GM18858 (cell line): ENCODE measurements around the gene TCAIM.
"Not testable (repeated sequence)": the region's sequence is repeated elsewhere in the genome, so short reads cannot be mapped to it uniquely, and the experiment has no call there.

ENCODE experiments used
- ATAC-seq: cut with Tn5 transposase; IDR thresholded peaks from one replicate; pipeline ENCODE4 v1.9.1; 2021; ENCODE audit not compliant: unreplicated experiment

Gene TCAIM

DNA sequence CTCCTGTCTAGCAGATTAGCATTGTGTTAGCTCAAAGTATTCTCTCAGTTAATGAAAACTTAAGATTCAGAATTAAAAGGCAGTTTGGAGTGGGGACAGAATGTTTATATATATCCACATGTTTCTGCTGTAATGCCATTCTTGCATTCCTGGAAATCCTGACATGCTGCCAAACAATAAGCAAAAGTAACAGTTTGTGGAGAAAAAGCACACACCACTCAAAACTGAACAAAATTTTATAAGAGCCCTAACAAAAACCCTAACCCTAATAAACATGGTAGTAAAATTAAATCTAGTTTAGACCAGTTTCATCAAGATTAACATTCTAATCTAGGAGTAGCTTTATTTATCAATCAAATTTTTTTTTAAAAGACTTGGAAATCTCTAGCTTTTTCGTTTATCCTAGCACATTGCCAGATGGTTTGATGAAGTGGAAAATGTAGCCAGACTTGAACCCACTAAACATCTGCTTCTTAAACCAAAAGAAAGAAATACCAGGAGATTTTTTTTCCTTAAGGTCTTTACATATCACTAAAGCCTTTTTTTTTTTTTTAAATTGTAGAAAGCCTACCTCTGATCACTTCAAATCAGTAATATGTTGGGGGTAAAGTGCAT lies 3.7 kb downstream of the TCAIM start:
- no peak for ATAC-seq

DNA sequence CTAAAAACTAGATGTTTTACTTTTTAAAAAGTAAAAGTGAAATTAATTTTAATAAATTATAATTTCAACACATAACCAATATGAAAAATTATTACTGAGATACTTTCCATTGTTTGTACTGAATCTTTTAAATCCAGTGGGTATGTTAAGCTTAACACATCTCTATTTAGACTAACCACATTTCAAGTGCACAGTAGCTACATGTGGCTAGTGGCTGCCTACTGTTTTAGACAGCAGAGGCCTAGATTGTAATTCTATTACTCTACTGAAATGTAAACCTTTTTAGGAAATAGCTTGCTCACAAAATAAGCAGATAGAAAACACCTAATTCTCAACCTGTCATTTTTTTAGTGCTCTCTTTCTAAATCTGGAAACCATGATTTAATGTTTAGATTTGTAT lies 4.9 kb downstream of the TCAIM start:
- no peak for ATAC-seq

DNA sequence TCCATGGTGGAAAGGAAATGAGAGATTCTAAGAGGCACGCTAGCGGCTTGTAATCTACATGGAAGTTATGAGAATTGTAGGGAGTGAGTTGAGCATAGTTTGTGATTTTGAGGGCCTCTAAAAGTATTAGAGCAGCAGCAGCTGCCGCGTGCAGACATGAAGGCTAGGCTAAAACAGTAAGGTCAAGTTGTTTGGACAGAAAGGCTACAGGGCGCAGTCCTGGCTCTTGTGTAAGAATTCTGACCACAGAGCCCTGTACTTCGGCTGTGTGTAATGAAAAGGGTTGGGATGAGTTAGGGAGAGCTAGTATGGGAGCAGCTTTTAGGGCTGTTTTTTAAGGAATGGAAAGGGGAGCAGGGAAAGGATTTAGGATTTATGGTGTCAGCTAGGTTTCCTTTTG lies 8.0 kb downstream of the TCAIM start:
- ATAC-seq = not testable (repeated sequence)

DNA sequence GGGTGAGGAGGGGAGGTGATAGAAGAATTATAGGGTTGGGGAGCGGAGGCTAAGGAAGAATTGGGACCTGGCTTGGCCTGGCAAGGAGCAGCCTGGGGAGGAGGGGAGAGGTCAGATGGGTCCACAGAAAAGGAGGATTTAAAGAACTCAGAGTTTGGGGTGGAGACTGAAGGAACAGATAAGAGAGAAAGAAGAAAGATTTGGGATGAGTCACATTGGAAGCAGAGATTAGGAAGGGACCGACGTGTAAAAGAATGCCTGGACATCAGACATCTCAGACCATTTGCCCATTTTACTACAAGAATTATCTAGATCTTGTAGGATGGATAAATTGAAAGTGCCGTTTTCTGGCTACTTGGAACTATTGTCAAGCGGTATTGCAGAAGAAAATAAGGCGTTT lies 10.4 kb downstream of the TCAIM start:
- no peak for ATAC-seq

DNA sequence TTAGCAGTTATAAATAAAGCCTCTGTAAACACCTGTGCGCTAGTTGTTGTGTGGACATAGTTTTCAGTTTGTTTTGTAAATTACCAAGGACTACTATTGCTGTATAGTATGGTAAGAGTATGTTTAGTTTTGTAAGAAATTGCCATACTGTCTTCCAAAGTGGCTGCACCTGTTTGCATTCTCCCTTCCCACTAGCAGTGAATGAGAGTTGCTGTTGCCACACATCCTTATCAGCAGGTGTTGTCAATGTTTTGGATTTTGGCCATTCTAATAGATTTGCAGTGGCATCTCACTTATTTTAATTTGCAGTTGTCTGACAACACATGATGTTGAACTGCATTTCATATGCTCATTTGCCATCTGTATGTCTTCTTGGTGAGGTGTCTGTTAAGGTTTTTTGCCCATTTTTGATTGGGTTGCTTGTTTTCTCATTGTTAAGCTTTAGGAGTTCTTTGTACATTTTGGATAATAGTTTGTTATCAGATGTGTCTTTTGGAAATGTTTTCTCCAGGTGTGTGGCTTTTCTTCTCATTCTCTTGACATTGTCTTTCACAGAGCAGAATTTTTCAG lies 14.9 kb downstream of the TCAIM start:
- no peak for ATAC-seq

DNA sequence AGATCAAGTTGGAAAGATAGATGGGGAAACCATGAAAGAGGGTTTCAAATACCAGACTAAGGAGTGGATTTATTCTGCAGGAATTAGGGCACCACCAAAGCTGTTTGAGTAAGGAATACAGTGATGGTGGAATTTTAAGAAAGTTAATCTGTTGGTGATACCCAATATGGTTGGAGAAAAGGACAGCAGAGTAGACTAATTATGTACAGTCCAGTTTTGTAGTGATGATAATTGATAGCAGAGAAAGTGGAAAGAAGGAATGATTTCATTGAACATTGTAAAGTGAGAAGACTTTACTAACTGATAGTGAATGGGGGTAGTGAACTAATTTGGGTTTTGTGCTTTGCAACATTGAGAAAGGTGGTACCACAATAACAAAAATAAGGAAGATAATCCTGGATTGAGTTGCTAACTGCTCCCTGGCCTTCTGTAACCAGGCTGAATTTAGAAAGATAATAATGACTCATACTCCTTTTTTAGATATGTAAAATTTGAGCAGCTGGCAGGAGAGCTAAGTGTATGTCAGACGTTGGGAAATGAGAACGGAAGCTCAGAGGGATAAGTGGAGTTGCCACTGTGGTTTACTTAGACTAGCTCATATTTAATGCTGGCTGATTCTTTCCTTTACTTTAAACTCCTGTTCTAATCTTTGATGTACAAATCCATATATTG lies 16.9 kb downstream of the TCAIM start:
- ATAC-seq = no peak

DNA sequence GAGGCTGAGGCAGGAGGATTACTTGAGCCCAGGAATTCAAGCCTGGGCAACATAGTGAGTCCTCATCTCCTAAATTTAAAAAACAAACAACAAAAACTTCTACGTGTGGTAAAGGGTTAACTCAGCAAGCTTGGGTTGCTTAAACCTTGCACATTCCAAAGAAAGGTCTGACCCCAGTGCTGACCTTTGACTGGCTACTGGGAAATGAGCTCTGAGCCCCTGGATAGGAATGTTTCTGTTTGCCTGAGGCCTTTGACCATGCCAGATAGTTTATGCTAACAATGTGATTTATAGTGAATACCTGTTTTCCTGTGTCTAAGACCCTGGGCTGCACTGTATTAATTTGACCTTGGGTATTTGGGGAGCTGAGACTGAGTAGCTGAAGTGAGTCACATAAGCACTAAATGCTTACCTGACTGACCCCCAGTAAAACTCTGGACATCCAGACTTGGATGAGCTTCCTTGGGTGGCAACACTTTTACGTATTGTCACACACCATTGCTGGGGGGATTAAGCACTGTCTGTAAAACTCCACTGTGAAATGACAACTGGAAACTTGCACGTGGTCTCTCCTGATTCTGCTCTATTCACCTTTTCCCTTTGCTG lies 20.7 kb downstream of the TCAIM start:
- no peak for ATAC-seq

GRCh38 chr3:44363591-44363990 lies 25.0 kb downstream of the TCAIM start:
- ATAC-seq = no peak

GRCh38 chr3:44365952-44366351 lies 27.4 kb downstream of the TCAIM start:
- ATAC-seq = no peak

DNA sequence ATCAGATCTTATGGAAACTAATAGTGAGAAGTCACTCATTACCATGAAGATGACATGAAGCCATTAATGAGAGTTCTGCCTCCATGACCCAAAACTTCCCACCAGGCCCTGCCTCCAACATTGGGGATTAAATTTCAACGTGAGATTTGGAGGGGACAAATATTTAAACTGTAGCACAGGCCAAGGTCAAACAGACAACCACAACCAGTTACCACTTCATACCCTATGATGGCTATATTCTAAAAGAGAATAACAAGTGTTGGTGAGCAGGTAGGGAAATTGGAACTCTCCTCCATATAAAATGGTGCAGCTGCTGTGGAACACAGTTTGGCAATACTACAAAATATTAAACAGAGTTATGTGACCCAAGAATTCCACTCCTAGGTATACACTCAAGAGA lies 36.9 kb downstream of the TCAIM start:
- ATAC-seq = no peak

DNA sequence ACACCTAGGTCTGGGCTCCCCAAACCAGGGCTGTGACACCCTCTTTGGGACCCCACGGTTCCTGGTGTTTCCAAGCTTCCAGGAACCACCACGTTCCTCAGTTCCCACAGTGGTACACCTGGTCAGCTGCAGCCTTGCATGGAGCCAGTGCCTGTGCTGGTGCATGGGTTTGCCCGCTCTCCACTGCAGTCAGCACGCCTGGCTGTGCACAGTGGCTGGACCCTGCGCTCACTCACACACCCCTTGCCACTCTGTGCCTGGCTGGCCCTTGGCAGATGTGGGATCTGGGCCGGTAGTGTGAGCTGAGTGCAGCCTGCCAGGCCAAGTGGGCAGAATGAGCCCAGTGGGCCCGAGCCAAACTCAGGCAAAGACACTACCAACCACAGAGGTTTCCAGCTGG lies 48.8 kb downstream of the TCAIM start:
- ATAC-seq = no peak

DNA sequence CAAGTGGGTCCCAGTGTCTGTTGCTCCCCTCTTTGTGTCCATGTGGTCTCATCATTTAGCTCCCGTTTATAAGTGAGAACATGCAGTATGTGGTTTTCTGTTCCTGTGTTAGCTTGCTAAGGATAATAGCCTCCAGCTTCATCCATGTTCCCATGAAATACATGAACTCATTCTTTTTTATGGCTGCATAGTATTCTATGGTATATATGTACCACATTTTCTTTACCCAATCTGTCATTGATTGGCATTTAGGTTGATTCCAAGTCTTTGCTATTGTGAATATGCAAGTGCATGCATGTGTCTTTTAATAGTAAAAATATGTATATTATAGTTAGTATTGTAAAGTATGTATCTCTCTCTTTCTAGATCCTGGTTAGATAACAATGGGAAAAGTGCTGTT lies 53.9 kb downstream of the TCAIM start:
- ATAC-seq = no peak

- ATAC-seq = no peak
These were observed 57.1 kb downstream of the TCAIM start for GRCh38 chr3:44395714-44396113.

DNA sequence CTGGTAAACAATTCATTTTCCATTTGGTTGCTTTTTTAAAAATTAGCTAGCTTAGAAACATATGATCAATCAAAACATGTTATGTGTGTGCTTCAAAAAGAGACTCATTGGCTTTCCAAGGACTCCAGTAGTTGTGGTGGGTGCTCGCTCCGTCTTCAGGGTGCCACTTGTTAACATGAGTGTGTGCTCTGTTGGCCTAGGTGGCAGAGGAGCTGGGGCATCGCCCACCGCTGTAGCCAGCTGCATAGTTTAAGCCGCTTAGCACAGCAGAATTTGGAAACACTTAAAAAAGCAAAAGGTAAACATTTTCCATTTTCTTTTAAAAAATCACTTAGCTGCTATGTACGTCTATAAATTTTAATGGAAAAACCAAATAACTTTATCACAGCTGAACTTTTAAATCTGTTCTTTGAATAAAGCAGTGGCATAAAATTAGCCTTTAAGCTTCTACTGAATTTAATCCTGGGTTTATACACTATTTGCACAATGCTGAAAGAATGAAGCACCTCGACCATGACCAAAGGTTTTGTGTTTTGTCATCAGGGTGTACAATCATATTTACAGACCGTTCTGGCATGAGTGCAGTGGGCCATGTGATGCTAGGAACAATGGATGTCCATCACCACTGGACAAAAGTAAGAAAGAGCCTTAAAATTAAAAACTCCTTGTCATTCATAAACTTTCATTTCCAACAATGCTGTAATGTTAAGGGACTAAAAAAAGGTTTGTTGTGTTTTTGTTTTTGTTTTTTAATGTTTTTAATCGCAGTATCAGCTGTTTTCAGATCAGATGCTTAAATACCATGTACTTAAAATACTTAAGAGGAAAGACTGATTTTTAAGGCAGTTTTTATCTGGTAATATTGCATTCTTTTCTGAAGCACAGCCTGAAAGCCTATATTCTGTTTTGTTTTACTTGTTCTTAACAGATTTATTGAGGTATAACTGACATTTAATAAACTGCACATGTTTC lies 57.9 kb downstream of the TCAIM start:
- ATAC-seq = no peak

GRCh38 chr3:44398271-44398670 lies 59.7 kb downstream of the TCAIM start:
- ATAC-seq = not testable (repeated sequence)

GRCh38 chr3:44398853-44399252 lies 60.3 kb downstream of the TCAIM start:
- ATAC-seq = no peak

DNA sequence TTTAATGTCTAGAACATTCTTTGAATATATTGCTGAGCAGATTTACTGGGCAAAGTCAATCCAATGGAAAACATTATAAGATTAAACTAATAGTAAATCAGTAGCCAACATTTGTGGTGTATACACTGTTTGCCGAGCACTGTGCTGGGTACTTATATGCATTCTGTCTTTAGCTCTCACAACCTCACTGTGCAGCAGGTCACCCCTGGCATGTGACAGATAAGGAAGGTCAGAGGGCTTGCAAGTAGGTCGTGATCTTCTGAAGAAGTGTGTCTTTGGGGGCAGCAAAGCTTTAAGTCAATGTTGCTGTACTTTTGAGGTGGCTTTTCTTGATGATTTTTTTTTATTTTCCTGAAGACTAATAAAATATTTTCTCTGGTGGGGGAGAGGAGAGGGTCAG lies 62.2 kb downstream of the TCAIM start:
- no peak for ATAC-seq

GRCh38 chr3:44402548-44402947 lies 64.0 kb downstream of the TCAIM start:
- no peak for ATAC-seq

- ATAC-seq = no peak
These were observed 71.3 kb downstream of the TCAIM start for GRCh38 chr3:44409640-44410410.

DNA sequence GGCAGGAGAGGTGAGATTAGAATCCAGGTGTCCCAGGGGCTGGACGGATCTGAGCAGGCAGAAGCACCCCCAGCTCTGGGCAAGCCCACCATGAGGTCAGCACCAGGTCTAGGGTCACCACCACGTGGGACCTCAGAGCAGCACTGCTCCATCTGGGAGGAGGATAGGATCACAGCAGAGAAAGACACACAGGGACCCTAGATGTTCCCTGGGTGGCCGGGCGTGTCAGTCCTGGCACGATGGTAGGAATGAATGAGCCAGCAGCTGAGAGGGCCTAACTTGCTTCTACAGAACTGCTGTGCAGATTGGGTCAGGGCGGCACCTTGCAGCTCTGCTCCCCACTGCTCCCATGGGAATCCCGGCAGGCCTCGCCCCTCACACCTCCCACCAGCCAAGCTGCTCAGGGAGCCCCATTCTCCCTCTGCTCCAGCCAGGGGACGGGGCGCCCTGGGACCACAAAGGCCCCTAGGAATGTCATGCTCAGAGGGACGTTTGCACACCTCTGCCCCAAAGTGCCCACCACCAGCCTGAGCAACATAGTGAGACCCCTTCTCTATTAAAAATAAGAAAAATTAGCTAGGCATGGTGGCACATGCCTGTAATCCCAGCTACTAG lies 72.6 kb downstream of the TCAIM start:
- no peak for ATAC-seq
